HL-60 (cell line): ENCODE data around the gene ST6GALNAC2.

Source experiments
- GABPA ChIP-seq: IDR thresholded peaks from 2 replicates; pipeline ENCODE4 v1.6.1; 2012; ENCODE audit warnings: low read depth
- POLR2AphosphoS5 ChIP-seq: IDR thresholded peaks from 2 replicates; pipeline ENCODE4 v1.6.1; 2012; ENCODE audit warnings: low read depth
- SPI1 ChIP-seq: IDR thresholded peaks from 2 replicates; pipeline ENCODE4 v1.6.1; 2012; ENCODE audit warnings: low read depth, mild to moderate bottlenecking, borderline replicate concordance
- TF ChIP-seq, protein P1 (sequence below): IDR thresholded peaks from one replicate; pipeline ENCODE4 v1.5.1; 2011; ENCODE audit warnings: low read length, control low read depth, inconsistent platforms; ENCODE audit not compliant: insufficient read depth
- TF ChIP-seq, protein P2 (sequence below): IDR thresholded peaks from 2 replicates; pipeline ENCODE4 v1.6.1; 2012; ENCODE audit warnings: low read depth; ENCODE audit not compliant: insufficient replicate concordance

DNA sequence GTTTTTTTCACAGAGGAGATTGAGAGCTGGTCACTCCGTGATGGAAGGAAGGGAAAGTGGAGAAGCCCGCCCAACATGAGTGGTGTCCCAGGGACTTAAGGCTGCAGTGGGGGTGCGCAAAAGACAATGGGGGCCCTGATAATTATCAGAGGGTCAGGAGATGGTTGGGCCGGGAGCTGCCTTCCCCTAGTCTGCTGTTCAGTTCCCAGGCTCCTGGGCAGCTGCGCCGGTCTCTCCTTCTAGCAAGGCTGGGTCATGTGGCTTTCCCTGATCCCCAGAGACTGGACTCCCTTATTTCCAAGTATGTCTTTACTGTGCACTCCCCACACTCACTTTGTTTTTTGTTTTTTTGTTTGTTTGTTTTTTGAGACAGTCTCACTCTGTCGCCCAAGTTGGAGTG, 64.4 kb downstream of the ST6GALNAC2 start:
- TF ChIP-seq, protein P1, sequence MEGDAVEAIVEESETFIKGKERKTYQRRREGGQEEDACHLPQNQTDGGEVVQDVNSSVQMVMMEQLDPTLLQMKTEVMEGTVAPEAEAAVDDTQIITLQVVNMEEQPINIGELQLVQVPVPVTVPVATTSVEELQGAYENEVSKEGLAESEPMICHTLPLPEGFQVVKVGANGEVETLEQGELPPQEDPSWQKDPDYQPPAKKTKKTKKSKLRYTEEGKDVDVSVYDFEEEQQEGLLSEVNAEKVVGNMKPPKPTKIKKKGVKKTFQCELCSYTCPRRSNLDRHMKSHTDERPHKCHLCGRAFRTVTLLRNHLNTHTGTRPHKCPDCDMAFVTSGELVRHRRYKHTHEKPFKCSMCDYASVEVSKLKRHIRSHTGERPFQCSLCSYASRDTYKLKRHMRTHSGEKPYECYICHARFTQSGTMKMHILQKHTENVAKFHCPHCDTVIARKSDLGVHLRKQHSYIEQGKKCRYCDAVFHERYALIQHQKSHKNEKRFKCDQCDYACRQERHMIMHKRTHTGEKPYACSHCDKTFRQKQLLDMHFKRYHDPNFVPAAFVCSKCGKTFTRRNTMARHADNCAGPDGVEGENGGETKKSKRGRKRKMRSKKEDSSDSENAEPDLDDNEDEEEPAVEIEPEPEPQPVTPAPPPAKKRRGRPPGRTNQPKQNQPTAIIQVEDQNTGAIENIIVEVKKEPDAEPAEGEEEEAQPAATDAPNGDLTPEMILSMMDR, result no peak
- TF ChIP-seq, protein P2, sequence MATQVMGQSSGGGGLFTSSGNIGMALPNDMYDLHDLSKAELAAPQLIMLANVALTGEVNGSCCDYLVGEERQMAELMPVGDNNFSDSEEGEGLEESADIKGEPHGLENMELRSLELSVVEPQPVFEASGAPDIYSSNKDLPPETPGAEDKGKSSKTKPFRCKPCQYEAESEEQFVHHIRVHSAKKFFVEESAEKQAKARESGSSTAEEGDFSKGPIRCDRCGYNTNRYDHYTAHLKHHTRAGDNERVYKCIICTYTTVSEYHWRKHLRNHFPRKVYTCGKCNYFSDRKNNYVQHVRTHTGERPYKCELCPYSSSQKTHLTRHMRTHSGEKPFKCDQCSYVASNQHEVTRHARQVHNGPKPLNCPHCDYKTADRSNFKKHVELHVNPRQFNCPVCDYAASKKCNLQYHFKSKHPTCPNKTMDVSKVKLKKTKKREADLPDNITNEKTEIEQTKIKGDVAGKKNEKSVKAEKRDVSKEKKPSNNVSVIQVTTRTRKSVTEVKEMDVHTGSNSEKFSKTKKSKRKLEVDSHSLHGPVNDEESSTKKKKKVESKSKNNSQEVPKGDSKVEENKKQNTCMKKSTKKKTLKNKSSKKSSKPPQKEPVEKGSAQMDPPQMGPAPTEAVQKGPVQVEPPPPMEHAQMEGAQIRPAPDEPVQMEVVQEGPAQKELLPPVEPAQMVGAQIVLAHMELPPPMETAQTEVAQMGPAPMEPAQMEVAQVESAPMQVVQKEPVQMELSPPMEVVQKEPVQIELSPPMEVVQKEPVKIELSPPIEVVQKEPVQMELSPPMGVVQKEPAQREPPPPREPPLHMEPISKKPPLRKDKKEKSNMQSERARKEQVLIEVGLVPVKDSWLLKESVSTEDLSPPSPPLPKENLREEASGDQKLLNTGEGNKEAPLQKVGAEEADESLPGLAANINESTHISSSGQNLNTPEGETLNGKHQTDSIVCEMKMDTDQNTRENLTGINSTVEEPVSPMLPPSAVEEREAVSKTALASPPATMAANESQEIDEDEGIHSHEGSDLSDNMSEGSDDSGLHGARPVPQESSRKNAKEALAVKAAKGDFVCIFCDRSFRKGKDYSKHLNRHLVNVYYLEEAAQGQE, result no peak
- no peak for TF ChIP-seq GABPA
- TF ChIP-seq POLR2AphosphoS5, result no peak
- TF ChIP-seq SPI1, result no peak
